GM21723 (cell line): Measurements from ENCODE around the gene POLR2J.
"Not testable (repeated sequence)": the region's sequence is repeated elsewhere in the genome, so short reads cannot be mapped to it uniquely, and the experiment has no call there.

Experiments
- ATAC-seq: cut with Tn5 transposase; IDR thresholded peaks from one replicate; pipeline ENCODE4 v1.9.1; 2021; ENCODE audit warnings: mild to moderate bottlenecking, moderate library complexity; ENCODE audit not compliant: unreplicated experiment

Gene POLR2J

DNA sequence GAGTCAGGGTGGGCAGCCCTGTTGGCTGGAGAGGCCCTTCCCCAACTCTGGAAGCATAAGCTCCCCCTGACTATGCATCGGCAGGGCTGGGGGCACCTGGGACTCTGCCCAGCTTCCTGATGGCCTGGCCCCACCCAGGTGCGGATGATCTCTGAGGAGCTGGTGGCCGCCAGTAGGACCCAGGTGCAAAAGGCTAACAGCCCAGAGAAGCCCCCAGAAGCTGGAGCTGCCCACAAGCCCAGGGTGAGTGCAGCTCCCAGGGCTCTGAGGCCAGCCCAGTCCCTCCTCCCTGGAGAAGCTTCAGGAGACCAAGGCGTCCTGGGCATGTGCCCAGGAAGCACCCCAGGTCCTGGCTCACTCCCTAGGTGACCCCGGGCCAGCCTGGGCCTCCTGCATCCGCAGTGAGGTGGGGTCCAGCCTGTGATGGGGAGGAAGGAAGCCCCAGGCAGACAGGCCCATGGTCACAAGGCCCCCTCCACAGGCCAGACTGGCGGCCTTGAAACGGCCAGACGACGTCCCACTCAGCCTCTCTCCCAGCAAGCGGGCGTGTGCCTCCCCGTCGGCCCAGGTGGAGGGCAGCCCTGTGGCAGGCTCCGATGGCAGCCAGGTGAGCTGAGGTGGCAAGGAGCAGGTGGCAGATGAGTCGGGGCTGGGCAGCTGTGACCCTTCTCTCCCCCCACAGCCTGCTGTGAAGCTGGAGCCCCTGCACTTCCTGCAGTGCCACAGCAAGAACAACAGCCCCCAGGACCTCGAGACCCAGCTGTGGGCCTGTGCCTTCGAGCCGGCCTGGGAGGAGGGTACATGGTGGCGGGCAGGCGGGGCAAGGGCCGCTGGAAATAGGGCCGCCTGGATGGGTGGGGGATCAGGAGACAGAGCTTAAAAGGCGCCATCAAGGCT lies 10.9 kb downstream of the POLR2J start:
- no peak for ATAC-seq

DNA sequence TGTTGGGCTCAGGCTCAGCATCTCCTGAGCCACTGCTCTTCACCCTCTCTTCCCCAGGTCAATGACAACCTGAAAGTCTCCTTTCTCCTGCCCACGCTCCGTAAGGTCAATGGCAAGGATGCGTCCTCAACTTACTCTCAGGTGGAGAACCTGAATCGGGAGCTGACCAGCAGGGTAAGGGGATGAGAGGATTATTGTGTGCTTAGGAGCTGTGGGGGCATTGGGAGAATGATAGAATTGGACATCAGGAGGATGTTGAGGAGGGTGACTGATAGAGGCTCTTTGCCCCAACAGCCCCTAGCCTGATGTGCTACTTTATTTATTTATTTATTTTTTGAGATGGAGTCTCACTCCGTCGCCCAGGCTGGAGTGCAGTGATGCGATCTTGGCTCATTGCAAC lies 12.6 kb downstream of the POLR2J start:
- ATAC-seq: no peak

DNA sequence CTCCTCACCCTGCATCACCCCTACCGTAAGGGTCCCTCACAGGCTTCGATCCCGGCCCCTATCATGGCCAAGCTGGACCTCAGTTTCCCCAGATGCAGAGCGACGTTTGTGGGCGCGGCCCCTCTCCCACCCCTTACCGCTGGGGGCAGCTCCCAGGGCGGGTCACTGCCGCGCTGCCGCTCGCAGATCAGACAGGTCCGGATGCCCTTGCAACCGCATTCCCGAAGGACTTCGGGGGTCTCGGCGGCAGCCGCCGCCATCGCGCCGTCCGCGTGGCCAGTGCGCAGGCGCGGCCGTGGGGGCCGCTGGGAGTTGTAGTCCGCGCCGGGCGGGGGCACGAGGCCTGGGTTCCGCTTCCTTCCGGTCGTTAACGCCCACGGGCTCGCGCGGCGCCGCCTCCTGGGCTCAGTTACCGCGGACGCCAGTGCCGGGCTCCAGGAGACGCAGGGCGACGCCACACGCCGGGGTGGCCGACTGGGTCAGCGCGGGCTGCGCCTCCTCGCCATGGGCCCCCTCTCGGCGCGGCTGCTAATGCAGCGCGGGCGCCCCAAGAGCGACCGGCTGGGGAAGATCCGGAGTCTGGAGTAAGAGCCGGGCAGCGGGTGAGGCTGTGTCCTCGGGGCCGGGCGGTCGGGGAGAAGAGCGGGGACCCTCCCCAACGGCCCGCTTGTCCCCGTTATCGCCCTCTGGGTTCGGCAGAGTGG lies 14.0 kb downstream of the POLR2J start, which contains the start of the genes ALKBH4 and LRWD1:
TSS of gene ALKBH4 (minus strand) at position 287 of the 704 bp plus-strand sequence. CDS start at position 260, 27 bp downstream.
TSS of gene LRWD1 (plus strand) at position 408 of the 704 bp plus-strand sequence. CDS start at position 505, 97 bp downstream.
- peak; percentile 79 for ATAC-seq

DNA sequence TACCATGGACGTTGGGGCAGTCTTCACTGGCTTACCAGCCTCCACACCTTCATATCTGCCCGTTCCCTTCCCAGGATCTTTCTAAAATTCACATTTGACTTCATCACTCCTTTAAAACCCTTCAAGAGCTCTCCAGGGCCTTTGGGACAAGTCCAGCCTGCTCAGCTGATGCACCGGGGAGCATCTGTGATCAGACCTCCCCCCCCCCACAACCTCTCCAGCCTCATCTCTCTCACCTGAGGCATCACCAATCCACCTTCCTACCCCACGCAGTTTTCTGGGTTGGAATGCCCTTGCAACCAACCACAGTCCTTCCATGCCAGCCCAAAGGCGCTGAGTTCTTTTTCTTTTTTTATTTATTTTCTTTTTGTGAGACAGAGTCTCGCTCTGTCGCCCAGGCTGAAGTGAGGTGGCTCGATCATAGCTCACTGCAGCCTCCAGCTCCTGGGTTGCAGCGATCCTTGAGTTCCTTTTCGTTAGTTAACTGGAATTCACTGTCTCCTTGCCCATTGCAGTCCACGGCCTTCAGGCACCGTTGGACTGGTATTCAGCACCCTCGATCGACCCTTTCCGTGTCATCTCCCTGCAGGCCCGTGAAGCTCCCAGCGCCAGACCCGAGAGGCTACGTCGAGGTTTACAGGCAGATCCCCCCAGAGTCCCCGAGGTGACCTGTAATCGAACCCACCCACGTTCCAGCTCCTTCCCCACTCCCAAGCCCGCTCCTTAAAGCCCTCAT lies 14.7 kb downstream of the POLR2J start:
- peak; percentile 5 for ATAC-seq

DNA sequence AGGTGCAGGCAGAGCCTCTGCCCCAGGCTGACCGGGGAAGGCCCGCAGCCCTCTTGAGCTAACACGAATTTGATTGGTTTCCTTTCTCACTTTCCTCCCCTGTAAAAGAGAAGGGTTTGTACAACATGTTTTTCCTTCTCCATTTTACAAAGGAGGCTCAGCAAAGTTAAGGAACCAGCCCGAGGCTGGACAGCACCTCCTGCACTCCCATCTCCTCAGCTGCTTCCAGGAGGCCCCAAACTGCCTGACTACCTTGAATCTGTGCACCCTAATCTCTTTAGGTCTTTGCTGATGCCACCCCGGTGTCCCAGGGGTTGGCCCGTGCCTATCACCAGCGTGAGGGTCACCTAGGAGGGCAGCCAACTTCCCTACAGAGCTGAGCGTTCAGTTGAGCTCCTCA lies 18.3 kb downstream of the POLR2J start:
- no peak for ATAC-seq

DNA sequence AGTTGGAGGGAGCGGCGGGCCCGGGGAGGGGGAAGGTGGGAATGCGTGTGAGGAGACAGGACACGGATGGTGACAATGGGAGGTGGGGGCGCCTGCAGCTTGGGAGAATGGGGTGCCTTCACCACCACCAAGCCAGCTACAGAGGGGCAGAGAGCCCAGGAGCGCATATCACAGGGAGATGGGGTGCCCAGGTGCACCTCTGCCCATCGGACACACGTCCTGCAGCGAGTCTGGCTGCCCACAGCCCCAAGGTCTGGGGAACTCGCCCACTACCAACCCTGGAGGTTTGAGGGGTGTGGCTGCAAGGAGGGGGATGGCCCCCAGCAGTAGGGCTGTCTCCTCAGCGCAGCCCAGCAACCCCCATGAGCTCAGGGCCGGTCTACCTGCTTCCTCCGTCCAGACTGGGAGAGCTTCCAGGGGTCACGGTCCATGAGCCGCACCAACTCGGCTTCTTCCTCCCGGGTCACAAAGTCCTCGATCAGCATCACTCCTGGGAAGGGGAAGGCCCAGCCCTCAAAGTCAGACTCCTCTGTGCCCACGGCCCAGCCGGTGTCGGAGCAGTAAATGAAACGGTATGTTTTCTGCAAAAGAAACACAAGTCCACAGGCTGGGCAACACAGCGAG lies 19.4 kb downstream of the POLR2J start:
- ATAC-seq: no peak

DNA sequence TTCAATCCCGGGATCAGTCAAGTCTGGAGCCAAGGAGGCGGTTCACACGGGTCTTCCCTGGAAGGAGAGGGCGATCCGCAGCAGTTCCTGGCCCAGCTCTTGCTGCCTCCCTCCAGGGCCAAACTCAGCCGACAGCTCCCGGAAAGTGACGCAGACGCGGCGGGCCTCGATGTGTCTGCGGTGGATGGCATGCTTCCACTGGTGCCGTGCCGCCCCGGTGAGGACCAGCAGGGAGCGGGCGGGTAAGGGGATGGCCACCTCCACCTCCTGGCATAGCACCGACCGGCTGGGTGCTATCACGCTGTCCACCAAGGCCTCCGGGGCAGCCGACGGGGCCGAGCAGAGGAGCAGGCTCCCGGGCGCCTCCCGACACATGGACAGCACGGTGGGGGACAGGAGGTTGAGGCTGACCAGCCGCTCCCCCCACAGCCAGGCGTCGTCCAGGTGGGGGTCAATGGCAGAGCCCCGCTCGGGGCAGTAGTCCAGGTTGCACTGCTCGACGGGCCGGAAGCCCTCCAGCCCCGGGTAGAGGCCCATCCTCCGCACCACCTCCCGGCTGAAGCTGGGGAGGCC lies 21.3 kb downstream of the POLR2J start:
- no peak for ATAC-seq

DNA sequence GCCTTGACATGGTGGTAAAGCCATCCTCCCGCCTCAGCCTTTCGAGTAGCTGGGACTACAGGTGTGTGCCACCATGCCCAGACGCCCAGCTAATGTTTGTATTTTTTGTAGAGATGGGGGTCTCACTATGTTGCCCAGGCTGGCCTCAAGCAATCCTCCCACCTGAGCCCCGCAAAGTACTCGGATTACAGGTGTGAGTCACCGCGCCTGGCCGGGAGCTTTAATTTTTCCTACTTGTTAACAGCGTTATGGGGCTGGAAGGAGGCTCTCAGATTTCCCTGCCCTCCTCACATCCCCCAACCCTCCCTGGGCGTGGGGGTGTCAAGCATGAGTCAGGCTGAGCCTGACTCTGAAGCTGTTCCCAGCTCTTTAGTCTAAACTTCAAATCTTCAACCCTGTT lies 22.4 kb downstream of the POLR2J start:
- no peak for ATAC-seq

DNA sequence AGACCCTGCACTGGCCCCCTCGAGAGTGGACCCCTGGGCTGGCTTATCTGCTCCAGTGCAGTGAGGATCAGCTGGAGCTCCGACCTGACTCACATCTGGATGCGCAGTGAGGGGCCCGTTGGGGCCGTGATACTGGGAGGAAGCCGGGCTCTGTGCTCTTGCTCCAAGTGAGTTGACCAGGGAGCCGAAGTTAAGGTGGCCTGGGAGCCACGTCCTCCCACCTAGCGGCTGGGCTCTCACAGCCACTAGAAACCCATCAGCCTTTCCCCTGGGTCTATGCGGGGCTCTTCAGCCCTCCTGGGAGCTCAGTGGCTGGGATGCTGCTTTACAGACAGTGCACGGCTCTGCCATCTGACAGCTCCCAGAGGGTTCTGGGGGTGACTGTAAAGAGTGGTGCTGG lies 23.1 kb downstream of the POLR2J start:
- no peak for ATAC-seq

DNA sequence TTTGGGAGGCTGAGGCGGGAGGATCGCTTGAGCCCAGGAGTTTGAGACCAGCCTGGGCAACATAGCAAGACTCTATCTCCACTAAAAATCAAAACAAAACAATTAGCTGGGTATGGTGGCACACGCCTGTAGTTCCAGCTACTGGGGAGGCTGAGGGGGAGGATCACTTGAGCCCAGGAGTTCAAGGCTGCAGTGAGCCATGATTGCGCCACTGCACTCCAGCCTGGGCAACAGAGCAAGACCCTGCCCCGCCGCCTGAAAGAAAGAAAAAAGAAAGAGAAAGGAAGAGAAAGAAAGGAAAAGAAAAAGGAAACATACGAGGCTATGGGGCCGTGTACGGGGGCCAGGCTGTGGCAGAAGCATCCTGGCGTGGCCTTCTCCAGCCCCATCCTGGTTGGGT lies 23.8 kb downstream of the POLR2J start:
- ATAC-seq: not testable (repeated sequence)

DNA sequence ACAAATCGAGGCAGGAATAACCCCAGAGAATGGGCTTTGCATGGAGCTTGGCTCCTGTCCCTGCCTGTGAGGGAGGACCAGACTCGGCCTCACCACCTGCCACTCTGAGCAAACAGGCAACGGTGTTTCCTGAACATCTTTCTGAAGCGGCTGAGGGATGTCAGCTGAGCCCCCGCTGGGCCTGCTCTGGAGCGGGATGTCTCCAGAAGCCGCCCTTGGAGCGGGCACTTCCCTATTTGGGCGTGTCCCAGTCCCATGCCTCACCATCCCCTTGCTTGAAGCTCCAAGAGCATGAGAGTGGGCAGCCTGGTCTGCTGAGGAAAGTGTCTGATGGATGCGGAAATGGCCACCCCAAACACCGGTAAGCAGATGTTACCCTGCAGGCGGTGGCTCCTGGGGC lies 24.3 kb downstream of the POLR2J start:
- ATAC-seq: no peak

DNA sequence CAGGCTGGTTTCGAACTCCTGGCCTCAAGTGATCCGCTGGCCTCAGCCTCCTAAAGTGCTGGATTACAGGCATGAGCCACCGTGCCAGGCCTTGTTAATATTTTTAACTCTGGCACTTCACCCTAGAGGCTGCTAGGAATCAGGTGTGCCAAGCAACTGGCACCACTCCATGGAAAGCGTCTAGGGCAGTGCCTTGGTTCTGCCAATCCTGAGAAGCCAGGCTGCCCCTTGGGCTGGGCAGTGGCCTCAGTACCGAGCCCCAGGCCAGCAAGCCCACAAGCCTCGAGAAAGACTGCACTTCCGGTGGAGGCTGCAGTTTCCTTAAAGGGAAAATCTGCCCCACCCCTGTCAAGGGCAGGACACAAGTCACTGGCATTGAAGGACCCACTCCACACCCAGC lies 25.4 kb downstream of the POLR2J start:
- ATAC-seq: no peak

DNA sequence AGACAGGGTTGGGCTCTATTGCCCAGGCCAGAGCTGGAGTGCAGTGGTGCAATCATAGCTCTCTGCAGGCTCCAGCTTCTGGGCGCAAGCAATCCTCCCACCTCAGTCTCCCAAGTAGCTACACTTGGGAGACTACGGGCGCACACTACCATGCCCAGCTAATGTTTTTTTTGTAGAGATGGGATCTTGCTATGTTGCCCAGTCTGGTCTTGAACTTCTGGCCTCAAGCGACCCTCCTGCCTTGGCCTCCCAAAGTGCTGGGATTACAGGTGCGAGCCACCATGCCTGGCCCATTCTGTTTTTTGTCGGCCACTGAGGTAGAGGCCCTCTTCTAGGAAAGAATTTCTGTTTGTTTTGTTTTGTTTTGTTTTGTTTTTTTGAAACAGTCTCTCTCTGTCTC lies 26.3 kb downstream of the POLR2J start:
- ATAC-seq: no peak

DNA sequence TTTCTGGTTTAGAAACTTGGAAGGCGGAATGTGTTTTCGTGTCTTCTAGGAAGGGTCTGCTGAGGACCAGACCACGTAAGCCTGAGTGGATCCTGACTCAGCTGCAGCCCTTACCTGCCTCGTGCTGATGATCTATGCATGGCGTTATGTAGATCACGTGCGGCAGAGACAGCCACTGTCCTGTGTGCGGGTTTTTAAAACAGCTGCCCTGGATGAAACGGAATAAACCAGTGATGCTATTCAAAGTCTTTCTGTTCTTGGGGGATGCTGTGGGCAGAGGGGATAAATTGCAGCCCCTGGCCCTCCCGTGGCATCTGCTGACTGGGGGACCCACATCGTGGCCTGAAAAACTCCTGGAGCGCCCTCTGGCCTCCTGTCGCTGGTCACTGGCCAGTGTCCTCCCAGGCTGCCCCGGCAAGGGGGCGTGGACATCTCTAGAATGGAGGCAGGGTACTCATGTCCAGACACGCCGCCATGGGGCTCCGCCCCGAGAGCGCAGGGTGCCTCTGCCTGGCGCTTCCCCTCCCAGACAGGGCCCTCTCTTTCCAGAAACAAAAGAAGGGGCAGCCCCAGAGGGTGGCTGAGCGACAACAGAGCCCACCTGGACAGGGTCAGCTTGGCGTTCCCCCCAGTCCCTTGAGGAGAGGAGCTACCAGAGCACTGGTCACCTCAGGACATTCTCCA lies 27.2 kb downstream of the POLR2J start:
- ATAC-seq: no peak

DNA sequence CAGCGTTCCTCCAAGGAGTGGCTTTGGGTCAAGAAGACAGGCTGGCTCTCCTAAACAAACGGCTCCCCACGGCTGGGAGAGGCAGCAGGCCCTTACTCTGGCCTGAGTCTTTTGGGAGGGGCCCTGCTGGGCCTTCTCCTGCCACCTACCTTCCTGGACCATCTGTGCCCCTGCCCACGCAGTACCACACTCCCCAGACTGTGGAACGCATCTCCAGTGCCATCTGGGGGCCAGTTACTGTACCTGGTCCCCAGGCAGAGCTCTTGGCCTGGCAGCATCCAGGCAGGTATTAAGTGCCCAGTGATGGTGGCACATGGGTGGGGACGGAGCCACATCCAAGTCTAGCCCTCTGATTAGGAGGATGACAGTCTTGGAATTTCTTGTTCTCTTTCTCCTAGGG lies 28.5 kb downstream of the POLR2J start:
- no peak for ATAC-seq

DNA sequence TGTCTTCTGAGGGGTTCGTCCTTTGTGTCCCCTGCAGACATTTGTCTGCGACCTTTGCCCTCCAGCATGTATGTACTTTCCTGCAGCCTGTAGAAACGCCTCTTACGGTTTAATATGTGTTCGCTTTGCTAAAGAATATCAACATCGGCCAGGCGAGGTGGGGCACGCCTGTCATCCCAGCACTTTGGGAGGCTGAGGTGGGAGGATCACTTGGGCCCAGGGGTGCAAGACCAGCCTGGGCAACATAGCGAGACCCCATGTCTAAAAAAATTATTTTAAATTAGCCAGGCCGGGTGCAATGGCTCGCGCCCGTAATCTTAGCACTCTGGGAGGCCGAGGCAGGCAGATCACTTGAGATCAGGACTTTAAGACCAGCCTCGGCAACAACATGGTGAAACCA lies 29.6 kb downstream of the POLR2J start:
- no peak for ATAC-seq

DNA sequence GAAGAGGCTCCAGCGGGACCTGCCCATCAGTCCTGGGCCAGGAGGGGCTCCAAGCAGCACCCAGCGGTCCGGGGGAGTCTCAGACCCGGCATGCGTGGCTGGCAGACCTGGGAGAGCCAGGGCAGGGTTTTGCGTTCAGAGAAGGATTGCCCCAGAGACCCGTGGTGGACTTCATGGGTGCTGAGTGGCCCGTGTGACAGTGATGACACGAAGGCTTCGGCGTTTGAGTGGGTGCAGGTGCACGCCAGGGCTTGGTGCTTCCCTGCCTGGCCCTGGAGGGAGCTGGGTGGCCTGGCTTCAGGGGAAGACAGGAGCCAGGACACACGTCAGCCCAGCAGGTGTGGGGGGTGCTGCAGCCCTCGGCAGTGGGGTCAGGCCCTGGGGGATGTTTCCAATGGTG lies 31.4 kb downstream of the POLR2J start:
- no peak for ATAC-seq

DNA sequence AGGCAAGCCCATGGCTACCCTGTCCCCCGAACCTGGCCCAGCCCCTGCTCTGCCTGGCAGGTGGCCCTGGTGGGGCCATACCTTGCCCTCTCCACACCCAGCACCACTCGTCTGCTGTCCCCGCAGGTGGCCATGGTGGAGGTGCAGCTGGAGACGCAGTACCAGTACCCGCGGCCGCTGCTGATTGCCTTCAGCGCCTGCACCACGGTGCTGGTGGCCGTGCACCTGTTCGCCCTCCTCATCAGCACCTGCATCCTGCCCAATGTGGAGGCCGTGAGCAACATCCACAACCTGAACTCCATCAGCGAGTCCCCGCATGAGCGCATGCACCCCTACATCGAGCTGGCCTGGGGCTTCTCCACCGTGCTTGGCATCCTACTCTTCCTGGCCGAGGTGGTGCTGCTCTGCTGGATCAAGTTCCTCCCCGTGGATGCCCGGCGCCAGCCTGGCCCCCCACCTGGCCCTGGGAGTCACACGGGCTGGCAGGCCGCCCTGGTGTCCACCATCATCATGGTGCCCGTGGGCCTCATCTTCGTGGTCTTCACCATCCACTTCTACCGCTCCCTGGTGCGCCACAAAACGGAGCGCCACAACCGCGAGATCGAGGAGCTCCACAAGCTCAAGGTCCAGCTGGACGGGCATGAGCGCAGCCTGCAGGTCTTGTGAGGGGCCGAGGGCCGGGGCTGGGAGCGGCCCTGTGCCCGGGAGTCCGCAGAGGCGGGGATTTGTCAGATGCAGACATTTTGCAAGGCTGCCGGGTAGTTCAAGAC lies 32.1 kb downstream of the POLR2J start:
- ATAC-seq: no peak

DNA sequence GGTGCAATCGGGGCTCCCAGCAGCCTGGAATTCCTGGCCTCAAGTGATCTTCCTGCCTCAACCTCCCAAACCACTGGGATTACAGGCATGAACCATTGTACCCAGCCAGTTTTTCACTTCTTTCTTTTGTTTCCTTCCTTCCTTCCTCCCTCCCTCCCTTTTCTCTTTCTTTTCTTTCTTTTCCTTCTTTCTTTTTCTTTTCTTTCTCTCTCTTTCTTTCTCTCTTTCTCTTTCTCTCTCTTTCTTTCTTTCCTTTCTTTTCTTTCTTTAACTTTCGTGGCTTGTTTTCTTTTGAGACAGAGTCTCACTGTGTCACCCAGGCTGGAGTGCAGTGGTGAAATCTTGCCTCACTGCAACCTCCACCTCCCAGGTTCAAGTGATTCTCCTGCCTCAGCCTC lies 33.0 kb downstream of the POLR2J start:
- ATAC-seq: no peak
